T-helper 17 cell (primary cell): ENCODE data around the gene PEX7. TPM values are rescaled to one million over a fixed set of nuclear protein-coding genes. Genes with fewer than 3 reads are reported as not detected.
"Not testable (repeated sequence)": the region's sequence is repeated elsewhere in the genome, so short reads cannot be mapped to it uniquely, and the experiment has no call there.

ENCODE experiments used
- ATAC-seq: fragments of 150-1000 bp; cut with Tn5 transposase; 2 replicates; pipeline ENCODE4 v1.10.0; 2021; ENCODE audit warnings: mild to moderate bottlenecking, moderate library complexity
- DNase-seq, 3 donors: peaks; one replicate each; pipeline versions ENCODE4 v3.0.0 to v3.0.0-alpha.2; 2020 to 2021
- H3K9me3 ChIP-seq: one replicate; pipeline ENCODE4 v1.7.0; 2013; ENCODE audit warnings: low read length, mild to moderate bottlenecking; ENCODE audit not compliant: control insufficient read depth, poor library complexity, severe bottlenecking
- H3K27ac Mint-ChIP-seq: one replicate; pipeline ENCODE4 v1.8.0; 2022; ENCODE audit warnings: mild to moderate bottlenecking, moderate library complexity, mixed read lengths
- H3K27me3 Mint-ChIP-seq: one replicate; pipeline ENCODE4 v1.8.0; 2022; ENCODE audit warnings: mixed read lengths
- H3K36me3 Mint-ChIP-seq: one replicate; pipeline ENCODE4 v1.8.0; 2022; ENCODE audit warnings: low read depth, mixed read lengths
- H3K4me1 Mint-ChIP-seq: one replicate; pipeline ENCODE4 v1.8.0; 2022; ENCODE audit warnings: mild to moderate bottlenecking, mixed read lengths
- H3K4me3 Mint-ChIP-seq: one replicate; pipeline ENCODE4 v1.8.0; 2022; ENCODE audit warnings: mild to moderate bottlenecking, moderate library complexity, mixed read lengths
- total RNA-seq, 4 donors: library from RNA in 2 of 4; stranded (reverse) in 2 of 4; gene quantifications; one replicate each; pipeline ENCODE4 v1.2.3 and lab custom pipeline; 2022 to 2026

Gene PEX7
- total RNA-seq, 2 donors from 2014 or later: 3.2 to 3.7 TPM

GRCh38 chr6:136930528-136930927 lies 108.1 kb downstream of the PEX7 start:
- ATAC-seq (no peak), DNase-seq (no peak)
- Mint-ChIP-seq H3K4me3 (no peak overlapping the region), H3K36me3 (peaks cover 11% of the 10 kb centered on the region), H3K27ac (no peak overlapping the region), H3K4me1 (no peaks in the 10 kb centered on the region), H3K27me3 (peaks cover 71% of the 10 kb centered on the region)
- no peaks in the 10 kb centered on the region for H3K9me3 ChIP-seq

GRCh38 chr6:136932599-136932998 lies 110.2 kb downstream of the PEX7 start:
- ATAC-seq (no peak), DNase-seq (no peak)
- Mint-ChIP-seq H3K27ac (no peak overlapping the region), H3K36me3 (peaks cover 11% of the 10 kb centered on the region), H3K4me1 (no peaks in the 10 kb centered on the region), H3K27me3 (peaks cover 78% of the 10 kb centered on the region), H3K4me3 (no peak overlapping the region)
- no peaks in the 10 kb centered on the region for H3K9me3 ChIP-seq

- H3K36me3 Mint-ChIP-seq: no peaks in the 10 kb centered on the region
- H3K27me3 Mint-ChIP-seq: no peaks in the 10 kb centered on the region
- H3K4me3 Mint-ChIP-seq: no peak overlapping the region
- ATAC-seq (no peak), DNase-seq (no peak)
- peaks cover 4% of the 10 kb centered on the region for H3K9me3 ChIP-seq
- no peak overlapping the region for H3K27ac Mint-ChIP-seq
- no peaks in the 10 kb centered on the region for H3K4me1 Mint-ChIP-seq
These were observed 122.7 kb downstream of the PEX7 start for GRCh38 chr6:136945072-136945471.

- H3K9me3 ChIP-seq: peaks cover 4% of the 10 kb centered on the region
These were observed 123.3 kb downstream of the PEX7 start for GRCh38 chr6:136945711-136946121.

GRCh38 chr6:136947037-136947436 lies 124.6 kb downstream of the PEX7 start:
- DNase-seq (no peak), ATAC-seq (no peak)
- Mint-ChIP-seq H3K4me1 (peaks cover 2% of the 10 kb centered on the region), H3K36me3 (no peaks in the 10 kb centered on the region), H3K4me3 (no peak overlapping the region), H3K27ac (no peak overlapping the region), H3K27me3 (no peaks in the 10 kb centered on the region)
- H3K9me3 ChIP-seq: peaks cover 4% of the 10 kb centered on the region

More at GRCh38 chr6:136945711-136946121, 123.3 kb downstream of the PEX7 start:
- ATAC-seq (no peak), DNase-seq (no peak)
- H3K36me3 Mint-ChIP-seq: no peaks in the 10 kb centered on the region
- no peaks in the 10 kb centered on the region for H3K27me3 Mint-ChIP-seq
- H3K27ac Mint-ChIP-seq: no peak overlapping the region
- H3K4me3 Mint-ChIP-seq: no peak overlapping the region
- no peaks in the 10 kb centered on the region for H3K4me1 Mint-ChIP-seq

GRCh38 chr6:136949957-136950356 lies 127.6 kb downstream of the PEX7 start:
- not testable (repeated sequence) for H3K9me3 ChIP-seq, DNase-seq, ATAC-seq, H3K4me1 Mint-ChIP-seq, H3K27ac Mint-ChIP-seq, H3K4me3 Mint-ChIP-seq, H3K36me3 Mint-ChIP-seq, H3K27me3 Mint-ChIP-seq

- no peak overlapping the region for H3K4me3 Mint-ChIP-seq
- no peak overlapping the region for H3K27ac Mint-ChIP-seq
- no peak for ATAC-seq
- no peaks in the 10 kb centered on the region for H3K36me3 Mint-ChIP-seq
- DNase-seq: no peak
- peaks cover 13% of the 10 kb centered on the region for H3K27me3 Mint-ChIP-seq
- peaks cover 2% of the 10 kb centered on the region for H3K4me1 Mint-ChIP-seq
- no peaks in the 10 kb centered on the region for H3K9me3 ChIP-seq
These were observed 128.2 kb downstream of the PEX7 start for GRCh38 chr6:136950436-136951126.

GRCh38 chr6:136952714-136953260 lies 130.4 kb downstream of the PEX7 start:
- Mint-ChIP-seq H3K36me3 (no peaks in the 10 kb centered on the region), H3K27ac (no peak overlapping the region), H3K27me3 (peaks cover 19% of the 10 kb centered on the region), H3K4me3 (no peak overlapping the region), H3K4me1 (peaks cover 4% of the 10 kb centered on the region)
- H3K9me3 ChIP-seq: no peaks in the 10 kb centered on the region
- DNase-seq: no peak
- ATAC-seq: no peak

GRCh38 chr6:136955123-136955522 lies 132.7 kb downstream of the PEX7 start:
- H3K4me3 Mint-ChIP-seq: no peak overlapping the region
- H3K27ac Mint-ChIP-seq: no peak overlapping the region
- DNase-seq (no peak), ATAC-seq (no peak)
- H3K4me1 Mint-ChIP-seq: peaks cover 4% of the 10 kb centered on the region
- H3K27me3 Mint-ChIP-seq: peaks cover 35% of the 10 kb centered on the region
- no peaks in the 10 kb centered on the region for H3K36me3 Mint-ChIP-seq
- H3K9me3 ChIP-seq: no peaks in the 10 kb centered on the region

- Mint-ChIP-seq H3K36me3 (no peaks in the 10 kb centered on the region), H3K27ac (no peak overlapping the region), H3K4me3 (no peak overlapping the region), H3K4me1 (peaks cover 3% of the 10 kb centered on the region), H3K27me3 (peaks cover 40% of the 10 kb centered on the region)
- H3K9me3 ChIP-seq: no peaks in the 10 kb centered on the region
- no peak for DNase-seq
- ATAC-seq: no peak
These were observed 134.5 kb downstream of the PEX7 start for GRCh38 chr6:136956590-136957544.

GRCh38 chr6:136958168-136958567 lies 135.8 kb downstream of the PEX7 start:
- no peak for ATAC-seq
- peaks cover 43% of the 10 kb centered on the region for H3K27me3 Mint-ChIP-seq
- H3K9me3 ChIP-seq: no peaks in the 10 kb centered on the region
- H3K4me3 Mint-ChIP-seq: no peak overlapping the region
- no peak for DNase-seq
- H3K36me3 Mint-ChIP-seq: no peaks in the 10 kb centered on the region
- no peak overlapping the region for H3K27ac Mint-ChIP-seq
- peaks cover 3% of the 10 kb centered on the region for H3K4me1 Mint-ChIP-seq

GRCh38 chr6:136959471-136959891 lies 137.1 kb downstream of the PEX7 start:
- ATAC-seq: no peak
- peaks cover 3% of the 10 kb centered on the region for H3K4me1 Mint-ChIP-seq
- DNase-seq: no peak
- H3K4me3 Mint-ChIP-seq: no peak overlapping the region
- H3K27ac Mint-ChIP-seq: no peak overlapping the region
- H3K27me3 Mint-ChIP-seq: peaks cover 47% of the 10 kb centered on the region
- H3K36me3 Mint-ChIP-seq: no peaks in the 10 kb centered on the region
- no peaks in the 10 kb centered on the region for H3K9me3 ChIP-seq

GRCh38 chr6:136959935-136960334 lies 137.5 kb downstream of the PEX7 start:
- ATAC-seq, H3K4me1 Mint-ChIP-seq, H3K4me3 Mint-ChIP-seq, DNase-seq, H3K36me3 Mint-ChIP-seq, H3K9me3 ChIP-seq, H3K27ac Mint-ChIP-seq: not testable (repeated sequence)
- H3K27me3 Mint-ChIP-seq: peaks cover 44% of the 10 kb centered on the region
